OCI-LY3 (cell line): ENCODE results near the gene PIK3C2G.

Experiments
- CTCF ChIP-seq: fragments of 200-600, 300-600 bp; sonication (generic); IDR thresholded peaks from 2 replicates; pipeline ENCODE4 v1.5.1; 2014; ENCODE audit warnings: antibody characterized with exemption, low read length, low read depth
- EZH2phosphoT487 ChIP-seq: fragments of 200-600 bp; shearing (Covaris generic); IDR thresholded peaks from 2 replicates; pipeline ENCODE4 v1.6.1; 2018; ENCODE audit warnings: antibody characterized with exemption, mixed run types, low read depth

GRCh38 chr12:18375583-18375982, 114.3 kb downstream of the PIK3C2G start:
- no peak for TF ChIP-seq CTCF
- TF ChIP-seq EZH2phosphoT487, result no peak
